ENCODE results near the gene PTBP3.

Gene PTBP3

GRCh38 chr9:112315331-112316257 is 17.8 kb downstream of the PTBP3 start:
- no peaks in the 10 kb centered on the region for H3K36me3 ChIP-seq (ENCODE audit: insufficient read depth, low read depth, low read length)
- H3K27ac ChIP-seq (ENCODE audit: low read length), result no peak overlapping the region
- H3K27me3 ChIP-seq (ENCODE audit: insufficient read depth, low read length), result no peaks in the 10 kb centered on the region
- H3K4me3 ChIP-seq (ENCODE audit: low read length), result no peak overlapping the region
- peaks cover 10% of the 10 kb centered on the region for H3K4me1 ChIP-seq (ENCODE audit: insufficient read depth, low read length)
- no peaks in the 10 kb centered on the region for H3K9me3 ChIP-seq (ENCODE audit: insufficient read depth, low read depth, low read length)
- no peak overlapping the region for H3K9ac ChIP-seq (ENCODE audit: low read depth, low read length)

DNA sequence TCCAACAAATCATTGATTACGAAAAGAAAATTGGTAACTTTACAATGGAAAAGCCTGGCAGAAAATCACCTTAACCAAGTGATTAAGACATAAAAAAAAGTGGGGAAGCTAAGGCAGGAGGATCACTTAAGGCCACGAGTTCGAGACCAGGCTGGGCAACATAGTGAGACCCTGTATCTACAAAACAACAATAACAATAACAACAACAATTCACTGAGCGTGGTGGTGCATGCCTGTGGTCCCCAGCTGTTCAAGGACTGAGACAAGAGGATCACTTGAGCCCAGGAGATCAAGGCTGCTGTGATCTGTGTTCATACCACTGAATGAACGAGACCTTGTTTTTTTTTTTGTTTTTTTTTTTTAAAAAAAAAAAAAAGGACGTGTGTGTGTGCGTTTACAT is 21.3 kb downstream of the PTBP3 start:
- Histone ChIP-seq H3K4me1 (ENCODE audit: insufficient read depth, low read length) (peaks cover 27% of the 10 kb centered on the region), H3K4me3 (ENCODE audit: low read length) (no peak overlapping the region), H3K27me3 (ENCODE audit: insufficient read depth, low read length) (no peaks in the 10 kb centered on the region), H3K9me3 (ENCODE audit: insufficient read depth, low read depth, low read length) (no peaks in the 10 kb centered on the region), H3K9ac (ENCODE audit: low read depth, low read length) (no peak overlapping the region), H3K36me3 (ENCODE audit: insufficient read depth, low read depth, low read length) (no peaks in the 10 kb centered on the region), H3K27ac (ENCODE audit: low read length) (no peak overlapping the region)

- Histone ChIP-seq H3K9ac (ENCODE audit: low read depth, low read length) (no peak overlapping the region), H3K36me3 (ENCODE audit: insufficient read depth, low read depth, low read length) (no peaks in the 10 kb centered on the region), H3K27ac (ENCODE audit: low read length) (no peak overlapping the region), H3K4me1 (ENCODE audit: insufficient read depth, low read length) (peaks cover 27% of the 10 kb centered on the region), H3K4me3 (ENCODE audit: low read length) (no peak overlapping the region), H3K9me3 (ENCODE audit: insufficient read depth, low read depth, low read length) (no peaks in the 10 kb centered on the region), H3K27me3 (ENCODE audit: insufficient read depth, low read length) (no peaks in the 10 kb centered on the region)
Observed at GRCh38 chr9:112311497-112311896, 21.9 kb downstream of the PTBP3 start.

- Histone ChIP-seq H3K9me3 (ENCODE audit: insufficient read depth, low read depth, low read length) (no peaks in the 10 kb centered on the region), H3K9ac (ENCODE audit: low read depth, low read length) (no peak overlapping the region), H3K27ac (ENCODE audit: low read length) (no peak overlapping the region), H3K4me3 (ENCODE audit: low read length) (peak overlapping the region; percentile 35), H3K27me3 (ENCODE audit: insufficient read depth, low read length) (no peaks in the 10 kb centered on the region), H3K36me3 (ENCODE audit: insufficient read depth, low read depth, low read length) (no peaks in the 10 kb centered on the region), H3K4me1 (ENCODE audit: insufficient read depth, low read length) (peaks cover 27% of the 10 kb centered on the region)
Observed at GRCh38 chr9:112310826-112311225, 22.6 kb downstream of the PTBP3 start.

DNA sequence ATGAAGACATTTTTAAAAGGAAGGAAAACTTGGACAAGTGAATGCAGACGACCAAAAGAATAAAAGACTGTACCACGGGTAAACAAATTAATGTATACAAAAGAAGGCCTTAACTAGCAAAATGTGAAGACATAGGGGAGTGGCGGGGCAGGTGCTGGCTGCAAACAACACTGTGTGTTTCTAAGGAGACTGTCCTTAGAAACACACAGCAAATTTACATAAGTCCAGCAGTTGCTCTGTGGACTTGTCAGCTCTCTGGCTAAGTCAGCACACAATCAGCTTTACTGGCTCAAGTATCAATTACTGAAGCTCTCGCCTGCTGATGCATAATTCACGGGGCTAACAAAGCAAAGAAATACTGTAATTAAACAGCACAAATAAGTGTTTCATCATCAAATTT is 24.8 kb downstream of the PTBP3 start:
- H3K9ac ChIP-seq (ENCODE audit: low read depth, low read length), result no peak overlapping the region

GRCh38 chr9:112301420-112301819 is 32.0 kb downstream of the PTBP3 start:
- no peak overlapping the region for H3K4me3 ChIP-seq (ENCODE audit: low read length)
- H3K9ac ChIP-seq (ENCODE audit: low read depth, low read length), result no peak overlapping the region
- H3K36me3 ChIP-seq (ENCODE audit: insufficient read depth, low read depth, low read length), result no peaks in the 10 kb centered on the region
- H3K27me3 ChIP-seq (ENCODE audit: insufficient read depth, low read length), result no peaks in the 10 kb centered on the region
- H3K27ac ChIP-seq (ENCODE audit: low read length), result no peak overlapping the region
- H3K9me3 ChIP-seq (ENCODE audit: insufficient read depth, low read depth, low read length), result no peaks in the 10 kb centered on the region
- H3K4me1 ChIP-seq (ENCODE audit: insufficient read depth, low read length), result no peaks in the 10 kb centered on the region

More for the DNA sequence above, 24.8 kb downstream of the PTBP3 start:
- H3K27me3 ChIP-seq (ENCODE audit: insufficient read depth, low read length), result no peaks in the 10 kb centered on the region
- no peak overlapping the region for H3K4me3 ChIP-seq (ENCODE audit: low read length)
- no peaks in the 10 kb centered on the region for H3K9me3 ChIP-seq (ENCODE audit: insufficient read depth, low read depth, low read length)
- no peaks in the 10 kb centered on the region for H3K36me3 ChIP-seq (ENCODE audit: insufficient read depth, low read depth, low read length)
- H3K4me1 ChIP-seq (ENCODE audit: insufficient read depth, low read length), result peaks cover 27% of the 10 kb centered on the region
- H3K27ac ChIP-seq (ENCODE audit: low read length), result no peak overlapping the region

DNA sequence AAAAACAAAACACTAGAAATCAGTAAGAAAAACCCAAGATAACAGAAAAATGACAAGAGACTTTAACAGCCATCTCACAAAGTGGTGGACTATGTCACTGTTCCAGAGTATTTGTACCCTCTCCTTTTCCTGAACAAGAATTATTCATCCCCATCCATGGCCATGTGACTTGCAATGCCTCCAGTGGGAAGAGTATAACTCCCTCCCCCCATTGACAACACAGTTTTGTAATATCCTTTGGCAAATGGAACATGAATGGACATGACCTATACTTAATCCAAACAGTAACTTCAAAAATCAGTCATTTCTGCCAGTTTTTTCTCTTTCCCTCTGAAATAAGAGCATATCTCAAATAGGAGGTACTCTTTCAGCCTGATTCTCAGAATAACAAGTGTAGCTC is 33.9 kb downstream of the PTBP3 start:
- Histone ChIP-seq H3K9me3 (ENCODE audit: insufficient read depth, low read depth, low read length) (no peaks in the 10 kb centered on the region), H3K4me3 (ENCODE audit: low read length) (no peak overlapping the region), H3K36me3 (ENCODE audit: insufficient read depth, low read depth, low read length) (no peaks in the 10 kb centered on the region), H3K27me3 (ENCODE audit: insufficient read depth, low read length) (no peaks in the 10 kb centered on the region), H3K4me1 (ENCODE audit: insufficient read depth, low read length) (no peaks in the 10 kb centered on the region), H3K27ac (ENCODE audit: low read length) (no peak overlapping the region), H3K9ac (ENCODE audit: low read depth, low read length) (no peak overlapping the region)

- H3K36me3 ChIP-seq (ENCODE audit: insufficient read depth, low read depth, low read length), result peaks cover 7% of the 10 kb centered on the region; the same call in 1 of the 2 replicates
- H3K4me1 ChIP-seq (ENCODE audit: insufficient read depth, low read length), result no peaks in the 10 kb centered on the region
- no peak overlapping the region for H3K27ac ChIP-seq (ENCODE audit: low read length)
- no peaks in the 10 kb centered on the region for H3K9me3 ChIP-seq (ENCODE audit: insufficient read depth, low read depth, low read length)
- no peak overlapping the region for H3K4me3 ChIP-seq (ENCODE audit: low read length)
- H3K27me3 ChIP-seq (ENCODE audit: insufficient read depth, low read length), result no peaks in the 10 kb centered on the region
- H3K9ac ChIP-seq (ENCODE audit: low read depth, low read length), result no peak overlapping the region
Observed at GRCh38 chr9:112296929-112297328, 36.5 kb downstream of the PTBP3 start.

- Histone ChIP-seq H3K9ac (ENCODE audit: low read depth, low read length) (no peak overlapping the region), H3K27ac (ENCODE audit: low read length) (no peak overlapping the region), H3K9me3 (ENCODE audit: insufficient read depth, low read depth, low read length) (no peaks in the 10 kb centered on the region), H3K4me1 (ENCODE audit: insufficient read depth, low read length) (no peaks in the 10 kb centered on the region), H3K4me3 (ENCODE audit: low read length) (no peak overlapping the region), H3K27me3 (ENCODE audit: insufficient read depth, low read length) (no peaks in the 10 kb centered on the region), H3K36me3 (ENCODE audit: insufficient read depth, low read depth, low read length) (peaks cover 7% of the 10 kb centered on the region; the same call in 1 of the 2 replicates)
Observed at GRCh38 chr9:112295174-112295573, 38.2 kb downstream of the PTBP3 start.

GRCh38 chr9:112288029-112288428 is 45.4 kb downstream of the PTBP3 start:
- Histone ChIP-seq H3K27ac (ENCODE audit: low read length) (no peak overlapping the region), H3K4me1 (ENCODE audit: insufficient read depth, low read length) (peaks cover 3% of the 10 kb centered on the region; the same call in 1 of the 2 replicates), H3K27me3 (ENCODE audit: insufficient read depth, low read length) (no peaks in the 10 kb centered on the region), H3K36me3 (ENCODE audit: insufficient read depth, low read depth, low read length) (peaks cover 26% of the 10 kb centered on the region), H3K9ac (ENCODE audit: low read depth, low read length) (no peak overlapping the region), H3K4me3 (ENCODE audit: low read length) (no peak overlapping the region), H3K9me3 (ENCODE audit: insufficient read depth, low read depth, low read length) (peaks cover 32% of the 10 kb centered on the region)

- H3K4me1 ChIP-seq (ENCODE audit: insufficient read depth, low read length), result peaks cover 3% of the 10 kb centered on the region; the same call in 1 of the 2 replicates
- no peak overlapping the region for H3K4me3 ChIP-seq (ENCODE audit: low read length)
- peaks cover 26% of the 10 kb centered on the region for H3K36me3 ChIP-seq (ENCODE audit: insufficient read depth, low read depth, low read length)
- H3K9me3 ChIP-seq (ENCODE audit: insufficient read depth, low read depth, low read length), result peaks cover 32% of the 10 kb centered on the region
- no peak overlapping the region for H3K9ac ChIP-seq (ENCODE audit: low read depth, low read length)
- no peaks in the 10 kb centered on the region for H3K27me3 ChIP-seq (ENCODE audit: insufficient read depth, low read length)
- H3K27ac ChIP-seq (ENCODE audit: low read length), result no peak overlapping the region
Observed at GRCh38 chr9:112286926-112287325, 46.5 kb downstream of the PTBP3 start.

DNA sequence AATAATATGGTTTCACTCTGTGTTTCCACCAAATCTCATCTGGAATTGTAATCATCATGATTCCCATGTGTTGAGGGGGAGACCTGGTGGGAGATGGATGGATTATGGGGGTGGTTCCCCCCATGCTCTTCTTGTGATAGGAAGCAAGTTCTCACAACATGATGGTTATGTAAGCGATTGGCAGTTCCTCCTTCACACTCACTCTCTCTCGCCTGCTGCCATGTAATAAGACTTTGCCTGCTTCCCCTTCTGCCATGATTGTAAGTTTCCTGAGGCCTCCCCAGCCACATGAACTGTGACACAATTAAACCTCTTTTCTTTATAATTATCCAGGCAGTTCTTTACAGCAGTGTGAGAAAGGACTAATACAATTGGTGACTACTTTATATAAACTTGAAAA is 48.4 kb downstream of the PTBP3 start:
- H3K9me3 ChIP-seq (ENCODE audit: insufficient read depth, low read depth, low read length), result peaks cover 32% of the 10 kb centered on the region
- no peaks in the 10 kb centered on the region for H3K27me3 ChIP-seq (ENCODE audit: insufficient read depth, low read length)
- no peak overlapping the region for H3K27ac ChIP-seq (ENCODE audit: low read length)
- peaks cover 3% of the 10 kb centered on the region; the same call in 1 of the 2 replicates for H3K4me1 ChIP-seq (ENCODE audit: insufficient read depth, low read length)
- H3K36me3 ChIP-seq (ENCODE audit: insufficient read depth, low read depth, low read length), result peaks cover 26% of the 10 kb centered on the region
- no peak overlapping the region for H3K9ac ChIP-seq (ENCODE audit: low read depth, low read length)
- no peak overlapping the region for H3K4me3 ChIP-seq (ENCODE audit: low read length)
